ENCODE measurements around the gene ARHGAP28. TPM values are rescaled to one million over a fixed set of nuclear protein-coding genes. Genes with fewer than 3 reads are reported as not detected.

ARHGAP28 gene
- total and polyA plus RNA-seq, 2 of the 13 experiments (the other 11 are each of a cell fraction or from before 2014, with no cell fraction given), result not detected

DNA sequence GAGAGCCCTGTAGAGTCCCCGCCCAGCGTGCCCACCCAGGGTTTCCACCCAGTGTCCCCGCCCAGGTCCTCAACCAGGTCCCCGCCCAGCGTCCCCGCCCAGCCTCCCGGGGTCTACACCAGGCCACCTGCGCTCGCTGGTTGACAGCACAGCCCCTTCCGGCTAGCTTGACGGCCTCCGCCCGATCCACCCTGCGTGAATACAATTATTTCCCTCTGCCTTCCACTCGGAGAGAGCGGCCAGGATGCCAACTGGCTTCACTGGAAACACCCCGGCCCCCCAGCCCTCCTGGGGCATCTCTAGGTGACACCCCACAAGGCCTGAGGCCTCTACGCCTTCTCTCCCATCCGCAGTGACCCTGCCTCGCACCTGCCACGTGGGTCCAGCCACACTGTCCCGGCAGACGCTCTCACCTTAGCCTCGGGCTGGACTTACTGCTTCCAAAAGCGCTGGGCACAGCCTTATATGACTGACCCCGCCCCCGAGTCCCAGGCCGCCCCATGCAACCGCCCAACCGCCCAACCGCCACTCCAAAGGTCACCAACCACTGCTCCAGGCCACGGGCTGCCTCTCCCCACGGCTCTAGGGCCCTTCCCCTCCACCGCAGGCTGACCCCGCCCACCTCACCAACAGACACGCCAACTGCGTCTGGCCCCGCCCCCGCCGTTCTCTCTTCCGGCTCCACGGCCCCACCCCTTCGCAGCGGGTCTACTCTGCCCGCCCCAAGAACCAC lies 200.0 kb downstream of the ARHGAP28 start (continued):
- no peak for TF ChIP-seq GABPA (IDR thresholded peaks at IDR 0.05; ENCODE audit: low read depth, low read length)
- TF ChIP-seq GABPA (CRISPR knock-in tag; IDR thresholded peaks at IDR 0.05; ENCODE audit: low read depth), result 0 out of 2 replicates have a peak, but pooled peaks have one; percentile 33
- TF ChIP-seq, protein P1, sequence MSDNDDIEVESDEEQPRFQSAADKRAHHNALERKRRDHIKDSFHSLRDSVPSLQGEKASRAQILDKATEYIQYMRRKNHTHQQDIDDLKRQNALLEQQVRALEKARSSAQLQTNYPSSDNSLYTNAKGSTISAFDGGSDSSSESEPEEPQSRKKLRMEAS (IDR thresholded peaks at IDR 0.05), result peak; percentile 62
- peak in 1 of 2 experiments; percentile 53; a peak in 1 of 4 replicates for TF ChIP-seq POLR2A (IDR thresholded peaks at IDR 0.05; ENCODE audit: insufficient read depth in 1 of 2, low read depth in 2 of 2, low read length in 2 of 2)
- no peak for TF ChIP-seq ZEB1 (IDR thresholded peaks at IDR 0.05; ENCODE audit: insufficient replicate concordance, low read depth)

- no peaks in the 10 kb centered on the region for H3K27me3 ChIP-seq (ENCODE audit: control insufficient read depth in 1 of 2, insufficient read depth in 2 of 2, low read length in 2 of 2)
- no peaks in the 10 kb centered on the region for H4K20me1 ChIP-seq (ENCODE audit: insufficient read depth, low read length)
- ChIA-PET POLR2A (no interaction called here), CTCF (ENCODE audit: low intra/inter-chr PET ratio, low total read pairs) (no interaction called here)
- intact Hi-C loops (cut with micrococcal nuclease; ENCODE audit: unreplicated experiment), result no loop called here
- no peak overlapping the region for H3K27ac ChIP-seq (ENCODE audit: extremely low read length, insufficient read depth, low read length)
- in situ Hi-C loops (cut with HindIII; ENCODE audit: extremely low pct_ligation_motif_present, low pct_unique_long_range_greater_than_20kb), result no loop called here
- no peak for TF ChIP-seq ZNF879 (CRISPR knock-in tag; IDR thresholded peaks at IDR 0.05)
- TF ChIP-seq, protein P2, sequence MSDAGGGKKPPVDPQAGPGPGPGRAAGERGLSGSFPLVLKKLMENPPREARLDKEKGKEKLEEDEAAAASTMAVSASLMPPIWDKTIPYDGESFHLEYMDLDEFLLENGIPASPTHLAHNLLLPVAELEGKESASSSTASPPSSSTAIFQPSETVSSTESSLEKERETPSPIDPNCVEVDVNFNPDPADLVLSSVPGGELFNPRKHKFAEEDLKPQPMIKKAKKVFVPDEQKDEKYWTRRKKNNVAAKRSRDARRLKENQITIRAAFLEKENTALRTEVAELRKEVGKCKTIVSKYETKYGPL (CRISPR knock-in tag; IDR thresholded peaks at IDR 0.05), result no peak
- TF ChIP-seq ZNF343 (CRISPR knock-in tag; IDR thresholded peaks at IDR 0.05), result no peak
- TF ChIP-seq ISX (CRISPR knock-in tag; conservative IDR thresholded peaks at IDR 0.05), result no peak
- no peak for TF ChIP-seq SNRNP70 (IDR thresholded peaks at IDR 0.05; ENCODE audit: low read depth, low read length)
- TF ChIP-seq ZBTB25 (CRISPR knock-in tag; IDR thresholded peaks at IDR 0.05), result no peak
- TF ChIP-seq SNAPC2 (CRISPR knock-in tag; IDR thresholded peaks at IDR 0.05), result no peak
- TF ChIP-seq ERF (CRISPR knock-in tag; IDR thresholded peaks at IDR 0.05), result no peak
- no peak for TF ChIP-seq TFAP4 (IDR thresholded peaks at IDR 0.05; ENCODE audit: borderline replicate concordance, low read depth)
- TF ChIP-seq, protein P3, sequence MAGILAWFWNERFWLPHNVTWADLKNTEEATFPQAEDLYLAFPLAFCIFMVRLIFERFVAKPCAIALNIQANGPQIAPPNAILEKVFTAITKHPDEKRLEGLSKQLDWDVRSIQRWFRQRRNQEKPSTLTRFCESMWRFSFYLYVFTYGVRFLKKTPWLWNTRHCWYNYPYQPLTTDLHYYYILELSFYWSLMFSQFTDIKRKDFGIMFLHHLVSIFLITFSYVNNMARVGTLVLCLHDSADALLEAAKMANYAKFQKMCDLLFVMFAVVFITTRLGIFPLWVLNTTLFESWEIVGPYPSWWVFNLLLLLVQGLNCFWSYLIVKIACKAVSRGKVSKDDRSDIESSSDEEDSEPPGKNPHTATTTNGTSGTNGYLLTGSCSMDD (CRISPR knock-in tag; IDR thresholded peaks at IDR 0.05), result no peak
- TF ChIP-seq HCFC1 (IDR thresholded peaks at IDR 0.05; ENCODE audit: low read depth, low read length), result no peak
- no peak for TF ChIP-seq ATF6 (CRISPR knock-in tag; conservative IDR thresholded peaks at IDR 0.05)
- no TSS peak for BruUV-seq (replicated peaks)
- DNase-seq (ENCODE audit: low spot score), result no peak
- no peak for ATAC-seq
- FAIRE-seq, result no peak
- H2AFZ ChIP-seq (ENCODE audit: low read length), result no peak overlapping the region
- H3K79me2 ChIP-seq (ENCODE audit: insufficient read depth, low read length), result no peaks in the 10 kb centered on the region
- no peak overlapping the region for H3K4me2 ChIP-seq (ENCODE audit: low read depth, low read length)
- no peak overlapping the region for H3K9ac ChIP-seq (ENCODE audit: insufficient read depth, low read depth, low read length)
- H3K4me1 ChIP-seq (ENCODE audit: insufficient read depth, low read length), result peaks cover 22% of the 10 kb centered on the region
- no peaks in the 10 kb centered on the region for H3K36me3 ChIP-seq (replicated peaks in 1 of 2; ENCODE audit: control insufficient read depth in 1 of 2, insufficient read depth in 2 of 2, low read length in 2 of 2)
- no peak overlapping the region for H3K4me3 ChIP-seq (replicated peaks in 1 of 3; ENCODE audit: insufficient read depth in 1 of 3, low read depth in 2 of 3, low read length in 3 of 3)
- WGBS (ENCODE audit: low lambda C conversion rate), result 17% methylated on average over 1 of the region's 1 CpG
- no peaks in the 10 kb centered on the region for H3K9me3 ChIP-seq (ENCODE audit: low read length)
Measured at GRCh38 chr18:6934859-6935258, 205.3 kb downstream of the ARHGAP28 start.

Measured in HepG2 (cell line).